ENCODE measurements around the gene COX7C. TPM values are rescaled to one million over a fixed set of nuclear protein-coding genes. Genes with fewer than 3 reads are reported as not detected.
"Not testable (repeated sequence)": the region's sequence is repeated elsewhere in the genome, so short reads cannot be mapped to it uniquely, and the experiment has no call there.

Gene COX7C
- total RNA-seq (100 to 1,000 TPM; 406 to 467 (median 438) TPM), total RNA-seq (136 to 254 (median 186) reads per million in 29 experiments)
- 565 TPM for total RNA-seq (2013)

GRCh38 chr5:86617756-86618576, at the start of gene COX7C:
Gene COX7C, plus strand, starts transcription at chr5:86617941. Its CDS starts 115 bp downstream, at chr5:86618056.
- ChIA-PET CTCF (no interaction called here), POLR2A (interaction anchor here in 1 of 2 donors (0.6 kb wide), 1 partner anchor 80 kb away, joined by 5 read pairs; no protein-coding TSS in a partner anchor)
- H3K4me1 ChIP-seq (ENCODE audit: control insufficient read depth in 1 of 2, extremely low read depth in 1 of 2, insufficient read depth in 2 of 2, low read length in 2 of 2): peaks cover 5 to 7% of the 10 kb centered on the region in 2 experiments
- Mint-ChIP-seq H3K9me3 (peaks cover 0 to 2% (median 0%) of the 10 kb centered on the region in 3 donors), H3K4me3 (peak within 1 kb of the TSS; percentile 96 to 100 (median 100)), H3K36me3 (peaks cover 33% of the 10 kb centered on the region), H3K4me1 (peaks cover 28 to 32% (median 31%) of the 10 kb centered on the region in 3 donors), H3K27ac (peak within 1 kb of the TSS; percentile 99 to 100), H3K27me3 (peaks cover 5 to 12% of the 10 kb centered on the region in 2 donors)
- peak within 1 kb of the TSS; percentile 80 to 99 for H3K4me3 ChIP-seq (ENCODE audit: control insufficient read depth in 1 of 2, extremely low read depth in 1 of 2, low read length in 1 of 2)
- peaks cover 0 to 30% of the 10 kb centered on the region in 2 donors for H3K36me3 ChIP-seq (ENCODE audit: control insufficient read depth in 2 of 2, extremely low read depth in 1 of 2, insufficient read depth in 1 of 2, low read length in 1 of 2)
- WGBS (ENCODE audit: insufficient coverage): 0% methylated on average over 27 of the region's 41 CpGs
- peak; percentile 96 to 98 (median 97) for ATAC-seq (replicated peaks in 1 of 4)
- peak; percentile 78 to 99 (median 93) for DNase-seq
- peak within 1 kb of the TSS; percentile 98 for H3K27ac ChIP-seq (ENCODE audit: low read length)
- no peaks in the 10 kb centered on the region for H3K9me3 ChIP-seq
- H3K27me3 ChIP-seq (replicated peaks in 1 of 2; ENCODE audit: control insufficient read depth in 2 of 2, extremely low read depth in 1 of 2, insufficient read depth in 2 of 2, low read length in 1 of 2): peaks cover 0 to 4% of the 10 kb centered on the region in 2 experiments

GRCh38 chr5:86569522-86570426, 48.0 kb upstream of the COX7C start:
- H3K27me3 ChIP-seq (replicated peaks in 1 of 2; ENCODE audit: control insufficient read depth in 2 of 2, extremely low read depth in 1 of 2, insufficient read depth in 2 of 2, low read length in 1 of 2); H3K4me3 ChIP-seq (ENCODE audit: control insufficient read depth in 1 of 2, extremely low read depth in 1 of 2, low read length in 1 of 2); H3K9me3 ChIP-seq; H3K36me3 Mint-ChIP-seq; H3K27me3 Mint-ChIP-seq; H3K27ac Mint-ChIP-seq; H3K4me1 ChIP-seq (ENCODE audit: control insufficient read depth in 1 of 2, extremely low read depth in 1 of 2, insufficient read depth in 2 of 2, low read length in 2 of 2); POLR2A ChIA-PET; DNase-seq; H3K27ac ChIP-seq (ENCODE audit: low read length); CTCF ChIA-PET; H3K4me1 Mint-ChIP-seq; ATAC-seq (replicated peaks in 1 of 4); H3K9me3 Mint-ChIP-seq; H3K4me3 Mint-ChIP-seq; H3K36me3 ChIP-seq (ENCODE audit: control insufficient read depth in 2 of 2, extremely low read depth in 1 of 2, insufficient read depth in 1 of 2, low read length in 1 of 2): not testable (repeated sequence)
- 97% methylated on average over 18 of the region's 44 CpGs for WGBS (ENCODE audit: insufficient coverage)

GRCh38 chr5:86570427-86571083, 47.2 kb upstream of the COX7C start:
- CTCF ChIA-PET: no interaction called here
- DNase-seq: no peak
- POLR2A ChIA-PET: no interaction called here
- Histone ChIP-seq H3K4me1 (ENCODE audit: control insufficient read depth in 1 of 2, extremely low read depth in 1 of 2, insufficient read depth in 2 of 2, low read length in 2 of 2) (no peaks in the 10 kb centered on the region), H3K4me3 (ENCODE audit: control insufficient read depth in 1 of 2, extremely low read depth in 1 of 2, low read length in 1 of 2) (no peak overlapping the region), H3K36me3 (ENCODE audit: control insufficient read depth in 2 of 2, extremely low read depth in 1 of 2, insufficient read depth in 1 of 2, low read length in 1 of 2) (no peaks in the 10 kb centered on the region), H3K27me3 (replicated peaks in 1 of 2; ENCODE audit: control insufficient read depth in 2 of 2, extremely low read depth in 1 of 2, insufficient read depth in 2 of 2, low read length in 1 of 2) (no peaks in the 10 kb centered on the region), H3K27ac (ENCODE audit: low read length) (no peak overlapping the region), H3K9me3 (no peaks in the 10 kb centered on the region)
- Mint-ChIP-seq H3K4me3 (no peak overlapping the region), H3K36me3 (no peaks in the 10 kb centered on the region), H3K27me3 (peaks cover 0 to 5% of the 10 kb centered on the region in 2 donors), H3K27ac (no peak overlapping the region), H3K9me3 (no peaks in the 10 kb centered on the region), H3K4me1 (peaks cover 0 to 3% (median 0%) of the 10 kb centered on the region in 3 donors)
- ATAC-seq (replicated peaks in 1 of 4): no peak
- WGBS (ENCODE audit: insufficient coverage): 95% methylated on average over 11 of the region's 20 CpGs

- ATAC-seq (replicated peaks in 1 of 4); H3K9me3 Mint-ChIP-seq; H3K27me3 ChIP-seq (replicated peaks in 1 of 2; ENCODE audit: control insufficient read depth in 2 of 2, extremely low read depth in 1 of 2, insufficient read depth in 2 of 2, low read length in 1 of 2); H3K4me3 Mint-ChIP-seq; H3K4me3 ChIP-seq (ENCODE audit: control insufficient read depth in 1 of 2, extremely low read depth in 1 of 2, low read length in 1 of 2); H3K4me1 Mint-ChIP-seq; H3K36me3 ChIP-seq (ENCODE audit: control insufficient read depth in 2 of 2, extremely low read depth in 1 of 2, insufficient read depth in 1 of 2, low read length in 1 of 2); H3K27me3 Mint-ChIP-seq; H3K27ac ChIP-seq (ENCODE audit: low read length); DNase-seq; H3K4me1 ChIP-seq (ENCODE audit: control insufficient read depth in 1 of 2, extremely low read depth in 1 of 2, insufficient read depth in 2 of 2, low read length in 2 of 2); H3K27ac Mint-ChIP-seq; POLR2A ChIA-PET; H3K36me3 Mint-ChIP-seq; H3K9me3 ChIP-seq; CTCF ChIA-PET: not testable (repeated sequence)
- WGBS (ENCODE audit: insufficient coverage): 96% methylated on average over 12 of the region's 12 CpGs
Measured at GRCh38 chr5:86571109-86571508, 46.6 kb upstream of the COX7C start.

- no peaks in the 10 kb centered on the region for H3K9me3 Mint-ChIP-seq
- Histone ChIP-seq H3K36me3 (ENCODE audit: control insufficient read depth in 2 of 2, extremely low read depth in 1 of 2, insufficient read depth in 1 of 2, low read length in 1 of 2) (no peaks in the 10 kb centered on the region), H3K9me3 (no peaks in the 10 kb centered on the region), H3K27ac (ENCODE audit: low read length) (no peak overlapping the region), H3K27me3 (replicated peaks in 1 of 2; ENCODE audit: control insufficient read depth in 2 of 2, extremely low read depth in 1 of 2, insufficient read depth in 2 of 2, low read length in 1 of 2) (no peaks in the 10 kb centered on the region), H3K4me3 (ENCODE audit: control insufficient read depth in 1 of 2, extremely low read depth in 1 of 2, low read length in 1 of 2) (no peak overlapping the region), H3K4me1 (ENCODE audit: control insufficient read depth in 1 of 2, extremely low read depth in 1 of 2, insufficient read depth in 2 of 2, low read length in 2 of 2) (no peaks in the 10 kb centered on the region)
- H3K27ac Mint-ChIP-seq: no peak overlapping the region
- 82% methylated on average over 1 of the region's 7 CpGs for WGBS (ENCODE audit: insufficient coverage)
- ATAC-seq (replicated peaks in 1 of 4): no peak
- peaks cover 0 to 3% (median 0%) of the 10 kb centered on the region in 3 donors for H3K4me1 Mint-ChIP-seq
- peaks cover 0 to 14% of the 10 kb centered on the region in 2 donors for H3K27me3 Mint-ChIP-seq
- POLR2A ChIA-PET: no interaction called here
- no peaks in the 10 kb centered on the region for H3K36me3 Mint-ChIP-seq
- DNase-seq: no peak
- CTCF ChIA-PET: no interaction called here
- H3K4me3 Mint-ChIP-seq: no peak overlapping the region
Measured at GRCh38 chr5:86572825-86573517, 44.8 kb upstream of the COX7C start.

- 75% methylated on average over 2 of the region's 3 CpGs for WGBS (ENCODE audit: insufficient coverage)
- CTCF ChIA-PET: no interaction called here
- POLR2A ChIA-PET: no interaction called here
- Histone ChIP-seq H3K9me3 (no peaks in the 10 kb centered on the region), H3K27me3 (replicated peaks in 1 of 2; ENCODE audit: control insufficient read depth in 2 of 2, extremely low read depth in 1 of 2, insufficient read depth in 2 of 2, low read length in 1 of 2) (peaks cover 0 to 3% of the 10 kb centered on the region in 2 experiments), H3K4me1 (ENCODE audit: control insufficient read depth in 1 of 2, extremely low read depth in 1 of 2, insufficient read depth in 2 of 2, low read length in 2 of 2) (no peaks in the 10 kb centered on the region), H3K36me3 (ENCODE audit: control insufficient read depth in 2 of 2, extremely low read depth in 1 of 2, insufficient read depth in 1 of 2, low read length in 1 of 2) (no peaks in the 10 kb centered on the region), H3K4me3 (ENCODE audit: control insufficient read depth in 1 of 2, extremely low read depth in 1 of 2, low read length in 1 of 2) (no peak overlapping the region), H3K27ac (ENCODE audit: low read length) (no peak overlapping the region)
- H3K27me3 Mint-ChIP-seq: peaks cover 11 to 13% of the 10 kb centered on the region in 2 donors
- no peak for ATAC-seq (replicated peaks in 1 of 4)
- H3K9me3 Mint-ChIP-seq: no peaks in the 10 kb centered on the region
- H3K4me3 Mint-ChIP-seq: no peak overlapping the region
- H3K27ac Mint-ChIP-seq: no peak overlapping the region
- DNase-seq: no peak
- H3K4me1 Mint-ChIP-seq: no peaks in the 10 kb centered on the region
- H3K36me3 Mint-ChIP-seq: no peaks in the 10 kb centered on the region
Measured at GRCh38 chr5:86579502-86579901, 38.2 kb upstream of the COX7C start.
